GM18870 (cell line): ENCODE data around the gene CA5A.

Source experiments
- ATAC-seq: cut with Tn5 transposase; IDR thresholded peaks from one replicate; pipeline ENCODE4 v1.9.1; 2021; ENCODE audit warnings: moderate library complexity; ENCODE audit not compliant: unreplicated experiment

CA5A gene

GRCh38 chr16:87854053-87854906 lies 82.0 kb downstream of the CA5A start:
- ATAC-seq: no peak

DNA sequence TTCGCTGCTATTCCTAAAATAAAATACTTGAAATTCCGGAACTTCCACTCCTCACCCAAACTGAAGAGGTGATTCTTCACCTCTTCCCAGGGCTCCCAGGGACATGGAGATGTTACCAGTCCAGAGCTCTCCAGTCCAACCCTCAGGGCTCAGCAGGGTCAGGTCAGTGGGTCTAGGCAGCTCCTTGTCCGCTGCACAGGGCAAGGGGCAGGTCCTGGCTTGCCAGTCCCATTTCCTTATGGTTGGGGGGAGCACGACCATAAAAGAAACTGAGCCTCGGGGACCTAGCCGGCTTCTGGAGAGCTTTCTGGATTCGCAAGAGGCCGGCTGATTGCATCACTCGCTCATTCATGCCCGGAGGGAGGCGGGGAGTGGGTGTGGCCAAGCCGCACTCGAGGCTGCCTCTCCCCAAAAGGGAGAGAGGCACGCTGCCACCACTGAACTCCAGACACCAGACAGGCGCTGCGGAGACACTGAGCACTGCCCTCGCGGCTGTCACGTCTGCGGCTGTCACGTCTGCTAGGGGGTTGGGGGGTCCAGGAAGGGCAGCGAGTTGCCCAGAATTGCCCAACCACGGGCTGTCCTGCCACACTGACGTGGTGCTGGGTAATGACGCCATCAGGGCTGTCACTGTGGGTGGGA lies 82.8 kb downstream of the CA5A start:
- ATAC-seq: peak; percentile 59

- ATAC-seq: no peak
Measured at GRCh38 chr16:87851601-87852000, 84.7 kb downstream of the CA5A start.

DNA sequence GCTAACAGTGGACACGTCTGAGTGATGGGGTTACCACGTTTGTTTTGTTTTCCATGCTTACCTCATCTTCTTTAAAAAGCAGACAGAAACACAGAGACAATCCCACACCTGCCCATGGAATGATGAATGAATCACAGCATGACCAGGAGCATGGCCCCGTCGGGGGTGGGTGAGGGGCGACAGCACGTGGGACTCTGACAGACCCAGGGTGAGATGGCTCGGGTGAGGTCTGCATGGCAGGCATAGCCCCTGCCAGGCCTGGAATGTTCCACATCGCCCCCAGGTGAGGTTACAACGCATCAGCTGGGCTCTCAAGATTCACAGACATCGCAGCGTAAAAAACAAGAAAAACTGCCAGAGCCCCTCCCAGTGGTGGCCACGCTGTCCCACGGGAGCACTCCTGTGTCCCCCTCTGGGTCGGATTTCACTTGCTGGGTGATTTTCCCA lies 85.2 kb downstream of the CA5A start:
- ATAC-seq: no peak

GRCh38 chr16:87850009-87851006 lies 86.0 kb downstream of the CA5A start:
- ATAC-seq: no peak

- no peak for ATAC-seq
Measured at GRCh38 chr16:87849419-87850008, 86.8 kb downstream of the CA5A start.

DNA sequence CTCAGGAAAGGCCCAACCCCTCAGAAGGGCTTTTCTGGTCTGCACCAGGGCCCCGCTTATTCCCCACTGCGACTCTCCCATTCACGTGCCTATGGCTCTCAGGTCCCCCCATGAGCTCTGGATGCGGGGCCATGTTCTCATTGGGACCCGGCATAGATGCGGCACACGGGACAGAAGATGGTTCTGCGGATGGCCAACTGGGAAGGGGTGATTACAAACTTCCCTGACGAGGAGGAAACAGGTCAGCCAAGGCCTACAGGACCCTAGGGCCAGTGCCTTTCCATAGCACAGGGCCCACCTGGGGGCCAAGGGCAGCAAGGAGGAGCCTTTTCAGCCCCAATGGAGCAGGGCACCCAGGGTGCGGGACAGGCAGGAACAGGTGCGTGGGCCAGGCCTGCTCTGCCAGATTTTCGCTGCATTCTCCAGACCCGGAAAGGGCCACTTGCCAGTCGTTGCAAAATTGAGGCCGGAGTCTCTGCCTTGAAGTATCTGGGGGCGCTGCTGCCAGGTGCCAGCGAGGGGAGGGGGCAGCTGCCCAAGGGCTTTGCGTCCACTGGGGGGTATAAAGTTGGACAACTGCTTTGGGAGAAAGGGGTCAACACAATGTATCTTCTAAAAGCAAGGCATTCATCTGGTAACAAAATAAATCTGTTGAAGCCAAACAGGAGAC lies 87.5 kb downstream of the CA5A start:
- no peak for ATAC-seq

- ATAC-seq: no peak
Measured at GRCh38 chr16:87847785-87848675, 88.3 kb downstream of the CA5A start.

DNA sequence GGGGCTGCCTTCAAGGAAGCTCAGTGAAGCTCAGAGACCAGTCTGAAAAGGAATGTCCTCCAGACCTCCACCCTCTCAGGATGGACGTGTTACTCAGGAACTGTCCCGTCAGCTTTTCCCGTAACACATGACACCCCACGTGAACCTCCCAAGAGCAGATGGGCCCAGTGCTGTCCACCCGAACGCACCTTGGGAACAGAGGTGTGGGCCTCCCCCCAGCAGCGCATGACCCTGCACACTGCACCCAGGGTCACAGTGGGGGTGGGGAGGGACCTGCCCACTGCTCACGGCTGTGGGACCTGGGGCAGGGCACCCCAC lies 88.9 kb downstream of the CA5A start:
- ATAC-seq: no peak

- no peak for ATAC-seq
Measured at GRCh38 chr16:87846705-87847466, 89.4 kb downstream of the CA5A start.

- ATAC-seq: no peak
Measured at GRCh38 chr16:87845807-87846619, 90.3 kb downstream of the CA5A start.

GRCh38 chr16:87845213-87845612 lies 91.1 kb downstream of the CA5A start:
- ATAC-seq: no peak

DNA sequence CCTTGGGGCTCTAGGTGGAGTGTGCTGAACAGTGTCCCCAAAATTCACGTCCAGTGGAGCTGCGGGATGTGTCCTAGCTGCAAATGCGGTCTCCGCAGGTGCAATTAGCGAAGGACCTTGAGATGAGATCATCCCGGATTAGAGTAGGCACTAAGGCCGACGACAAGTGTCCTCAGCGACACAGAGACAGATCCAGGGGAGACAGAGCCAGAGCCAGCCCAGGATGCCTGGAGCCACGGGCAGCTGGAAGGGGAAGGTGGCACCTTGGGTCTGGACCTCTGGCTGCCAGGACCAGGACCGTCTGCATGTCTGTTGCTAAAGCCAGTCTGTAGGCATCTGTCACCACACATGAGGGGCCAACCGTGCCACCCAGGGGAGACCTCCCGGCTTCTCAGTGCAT lies 91.5 kb downstream of the CA5A start:
- ATAC-seq: no peak

- ATAC-seq: no peak
Measured at GRCh38 chr16:87844120-87844733, 92.1 kb downstream of the CA5A start.

DNA sequence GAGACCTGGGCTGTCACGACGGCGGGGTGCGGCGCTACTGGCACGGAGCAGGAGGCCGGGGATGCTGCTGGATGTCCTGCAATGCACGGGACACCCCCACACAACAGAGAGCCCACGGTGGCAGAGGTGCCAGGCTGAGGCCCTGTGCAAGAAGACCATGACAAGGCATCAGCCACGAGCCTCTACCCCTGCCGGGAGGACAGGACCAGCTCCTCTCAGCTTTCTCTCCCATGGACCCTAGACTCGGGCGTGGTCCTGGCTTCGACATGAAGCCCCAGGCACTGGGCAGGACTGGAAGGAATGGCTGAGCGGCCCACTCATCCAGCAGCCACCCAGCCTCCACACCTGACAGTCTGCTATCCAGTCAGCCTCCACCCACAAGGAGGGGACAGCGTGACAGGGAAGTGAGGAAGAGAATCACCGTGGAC lies 92.6 kb downstream of the CA5A start:
- ATAC-seq: no peak

- no peak for ATAC-seq
Measured at GRCh38 chr16:87842209-87842869, 94.0 kb downstream of the CA5A start.
